ENCODE results near the gene XDH.

- TF ChIP-seq CTCF (conservative IDR thresholded peaks at IDR 0.05): no peak
- no peak for TF ChIP-seq EZH2 (IDR thresholded peaks at IDR 0.05; ENCODE audit: low read depth)
Measured at GRCh38 chr2:31318361-31319336, 95.9 kb downstream of the XDH start.
